HL-60/S4 treated with phorbol 12-myristate 13-acetate at 8.2 ng/mL for 4 days and 3 days (cell line): Measurements from ENCODE around the gene COLQ.
"Not testable (repeated sequence)": the region's sequence is repeated elsewhere in the genome, so short reads cannot be mapped to it uniquely, and the experiment has no call there.

Experiments
- in situ Hi-C: fragments of 300-500 bp; cut with MboI; formaldehyde crosslinking; loops from 2 replicates; pipeline ENCODE4 v1.15.0; 2022; ENCODE audit warnings: low sequenced_read_pairs

COLQ gene

GRCh38 chr3:15431256-15431837 is 90.2 kb downstream of the COLQ start:
- in situ Hi-C loops = loop anchor here (10.0 kb wide), 1 partner anchor 123 kb away; no protein-coding TSS in a partner anchor

GRCh38 chr3:15430624-15431023 is 90.9 kb downstream of the COLQ start:
- in situ Hi-C loops = loop anchor here (10.0 kb wide), 1 partner anchor 124 kb away; no protein-coding TSS in a partner anchor

- in situ Hi-C loops = no loop called here
Measured at GRCh38 chr3:15429080-15429479, 92.4 kb downstream of the COLQ start.

- in situ Hi-C loops = no loop called here
Measured at GRCh38 chr3:15428539-15428938, 93.0 kb downstream of the COLQ start.

- in situ Hi-C loops = no loop called here
Measured at GRCh38 chr3:15427981-15428380, 93.5 kb downstream of the COLQ start.

GRCh38 chr3:15427182-15427880 is 94.2 kb downstream of the COLQ start, which contains the start of the genes EAF1 and METTL6:
Gene EAF1 (plus strand): TSS chr3:15427598. CDS start chr3:15427780, 182 bp downstream.
Gene METTL6 (minus strand): TSS chr3:15427544. CDS start chr3:15426511, 1,033 bp downstream.
- in situ Hi-C loops = no loop called here

GRCh38 chr3:15426579-15427118 is 94.9 kb downstream of the COLQ start:
- in situ Hi-C loops = no loop called here

GRCh38 chr3:15420871-15421270 is 100.6 kb downstream of the COLQ start:
- in situ Hi-C loops = no loop called here

- in situ Hi-C loops = not testable (repeated sequence)
Measured at GRCh38 chr3:15410966-15411365, 110.5 kb downstream of the COLQ start.

- in situ Hi-C loops = no loop called here
Measured at GRCh38 chr3:15409774-15410173, 111.7 kb downstream of the COLQ start.

GRCh38 chr3:15409239-15409638 is 112.3 kb downstream of the COLQ start:
- in situ Hi-C loops = no loop called here

- in situ Hi-C loops = no loop called here
Measured at GRCh38 chr3:15405448-15406050, 116.0 kb downstream of the COLQ start.

- in situ Hi-C loops = no loop called here
Measured at GRCh38 chr3:15404767-15405166, 116.7 kb downstream of the COLQ start.

GRCh38 chr3:15403965-15404364 is 117.5 kb downstream of the COLQ start:
- in situ Hi-C loops = no loop called here

GRCh38 chr3:15403495-15403894 is 118.0 kb downstream of the COLQ start:
- in situ Hi-C loops = no loop called here

GRCh38 chr3:15401936-15402335 is 119.6 kb downstream of the COLQ start:
- in situ Hi-C loops = no loop called here
